ENCODE measurements around the gene UBE3D. TPM values are rescaled to one million over a fixed set of nuclear protein-coding genes. Genes with fewer than 3 reads are reported as not detected.

UBE3D gene
- total RNA-seq, 2 donors from 2014 or later, result 16.2 to 18.0 TPM

- no peak overlapping the region for H3K9ac ChIP-seq (ENCODE audit: extremely low read depth, low read length, poor library complexity, severe bottlenecking)
- peaks cover 11% of the 10 kb centered on the region for H3K4me1 Mint-ChIP-seq
- H3K27me3 Mint-ChIP-seq (ENCODE audit: insufficient read depth), result no peaks in the 10 kb centered on the region
- no peak overlapping the region for H3K4me3 Mint-ChIP-seq
- H3K27ac Mint-ChIP-seq, result no peak overlapping the region
- H3K4me1 ChIP-seq (ENCODE audit: control insufficient read depth, insufficient read depth, low read length), result peaks cover 3% of the 10 kb centered on the region
- no peak overlapping the region for H3K27ac ChIP-seq (ENCODE audit: low read depth, low read length)
- H3K9me3 ChIP-seq (ENCODE audit: control insufficient read depth, low read length), result no peaks in the 10 kb centered on the region
- 100% methylated on average over 1 of the region's 1 CpG; no CpG with 5 or more reads in 1 of the 2 experiments for WGBS, 2 experiments (ENCODE audit: insufficient coverage in 1 of 2, insufficient read length in 1 of 2)
- no peaks in the 10 kb centered on the region for H3K9me3 Mint-ChIP-seq
- H3K4me3 ChIP-seq (ENCODE audit: low read length), result no peak overlapping the region
- no peaks in the 10 kb centered on the region for H3K27me3 ChIP-seq (ENCODE audit: control insufficient read depth, insufficient read depth, low read length, poor library complexity, severe bottlenecking)
- DNase-seq, result no peak
- TF ChIP-seq, protein P1, sequence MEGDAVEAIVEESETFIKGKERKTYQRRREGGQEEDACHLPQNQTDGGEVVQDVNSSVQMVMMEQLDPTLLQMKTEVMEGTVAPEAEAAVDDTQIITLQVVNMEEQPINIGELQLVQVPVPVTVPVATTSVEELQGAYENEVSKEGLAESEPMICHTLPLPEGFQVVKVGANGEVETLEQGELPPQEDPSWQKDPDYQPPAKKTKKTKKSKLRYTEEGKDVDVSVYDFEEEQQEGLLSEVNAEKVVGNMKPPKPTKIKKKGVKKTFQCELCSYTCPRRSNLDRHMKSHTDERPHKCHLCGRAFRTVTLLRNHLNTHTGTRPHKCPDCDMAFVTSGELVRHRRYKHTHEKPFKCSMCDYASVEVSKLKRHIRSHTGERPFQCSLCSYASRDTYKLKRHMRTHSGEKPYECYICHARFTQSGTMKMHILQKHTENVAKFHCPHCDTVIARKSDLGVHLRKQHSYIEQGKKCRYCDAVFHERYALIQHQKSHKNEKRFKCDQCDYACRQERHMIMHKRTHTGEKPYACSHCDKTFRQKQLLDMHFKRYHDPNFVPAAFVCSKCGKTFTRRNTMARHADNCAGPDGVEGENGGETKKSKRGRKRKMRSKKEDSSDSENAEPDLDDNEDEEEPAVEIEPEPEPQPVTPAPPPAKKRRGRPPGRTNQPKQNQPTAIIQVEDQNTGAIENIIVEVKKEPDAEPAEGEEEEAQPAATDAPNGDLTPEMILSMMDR (conservative IDR thresholded peaks at IDR 0.05), result no peak
- peaks cover 18% of the 10 kb centered on the region for H3K36me3 ChIP-seq (ENCODE audit: control insufficient read depth, insufficient read depth, low read length)
- peaks cover 21% of the 10 kb centered on the region for H3K36me3 Mint-ChIP-seq (ENCODE audit: low read depth)
Measured at GRCh38 chr6:82955841-82956240, 109.8 kb downstream of the UBE3D start.

GRCh38 chr6:82954937-82955577 lies 110.6 kb downstream of the UBE3D start:
- no peak overlapping the region for H3K9ac ChIP-seq (ENCODE audit: extremely low read depth, low read length, poor library complexity, severe bottlenecking)
- peaks cover 3% of the 10 kb centered on the region for H3K4me1 ChIP-seq (ENCODE audit: control insufficient read depth, insufficient read depth, low read length)
- 83% methylated on average over 4 of the region's 4 CpGs; no CpG with 5 or more reads in 1 of the 2 experiments for WGBS, 2 experiments (ENCODE audit: insufficient coverage in 1 of 2, insufficient read length in 1 of 2)
- H3K9me3 ChIP-seq (ENCODE audit: control insufficient read depth, low read length), result no peaks in the 10 kb centered on the region
- no peaks in the 10 kb centered on the region for H3K27me3 Mint-ChIP-seq (ENCODE audit: insufficient read depth)
- H3K4me1 Mint-ChIP-seq, result peaks cover 9% of the 10 kb centered on the region
- TF ChIP-seq, protein P1 (conservative IDR thresholded peaks at IDR 0.05), result no peak
- H3K27ac ChIP-seq (ENCODE audit: low read depth, low read length), result no peak overlapping the region
- peaks cover 25% of the 10 kb centered on the region for H3K36me3 ChIP-seq (ENCODE audit: control insufficient read depth, insufficient read depth, low read length)
- no peak overlapping the region for H3K4me3 ChIP-seq (ENCODE audit: low read length)
- peaks cover 29% of the 10 kb centered on the region for H3K36me3 Mint-ChIP-seq (ENCODE audit: low read depth)
- no peak overlapping the region for H3K27ac Mint-ChIP-seq
- no peak overlapping the region for H3K4me3 Mint-ChIP-seq
- H3K9me3 Mint-ChIP-seq, result no peaks in the 10 kb centered on the region
- H3K27me3 ChIP-seq (ENCODE audit: control insufficient read depth, insufficient read depth, low read length, poor library complexity, severe bottlenecking), result no peaks in the 10 kb centered on the region
- DNase-seq, result no peak

- no CpG with 5 or more reads among the region's 2 CpGs for WGBS, 2 experiments (ENCODE audit: insufficient coverage in 1 of 2, insufficient read length in 1 of 2)
- TF ChIP-seq, protein P1 (conservative IDR thresholded peaks at IDR 0.05), result no peak
- Mint-ChIP-seq H3K4me1 (peaks cover 3% of the 10 kb centered on the region), H3K9me3 (peaks cover 7% of the 10 kb centered on the region), H3K4me3 (no peak overlapping the region), H3K27ac (no peak overlapping the region), H3K27me3 (ENCODE audit: insufficient read depth) (no peaks in the 10 kb centered on the region), H3K36me3 (ENCODE audit: low read depth) (peaks cover 36% of the 10 kb centered on the region)
- H3K4me1 ChIP-seq (ENCODE audit: control insufficient read depth, insufficient read depth, low read length), result peaks cover 2% of the 10 kb centered on the region
- no peak overlapping the region for H3K4me3 ChIP-seq (ENCODE audit: low read length)
- H3K9ac ChIP-seq (ENCODE audit: extremely low read depth, low read length, poor library complexity, severe bottlenecking), result no peak overlapping the region
- DNase-seq, result no peak
- peaks cover 25% of the 10 kb centered on the region for H3K36me3 ChIP-seq (ENCODE audit: control insufficient read depth, insufficient read depth, low read length)
- peaks cover 2% of the 10 kb centered on the region for H3K9me3 ChIP-seq (ENCODE audit: control insufficient read depth, low read length)
- H3K27ac ChIP-seq (ENCODE audit: low read depth, low read length), result no peak overlapping the region
- no peaks in the 10 kb centered on the region for H3K27me3 ChIP-seq (ENCODE audit: control insufficient read depth, insufficient read depth, low read length, poor library complexity, severe bottlenecking)
Measured at GRCh38 chr6:82954356-82954755, 111.3 kb downstream of the UBE3D start.
